ENCODE measurements around the gene PITPNC1. TPM values are rescaled to one million over a fixed set of nuclear protein-coding genes. Genes with fewer than 3 reads are reported as not detected.

Gene PITPNC1
- total RNA-seq, 1 donor from 2014 or later: 19.3 TPM

DNA sequence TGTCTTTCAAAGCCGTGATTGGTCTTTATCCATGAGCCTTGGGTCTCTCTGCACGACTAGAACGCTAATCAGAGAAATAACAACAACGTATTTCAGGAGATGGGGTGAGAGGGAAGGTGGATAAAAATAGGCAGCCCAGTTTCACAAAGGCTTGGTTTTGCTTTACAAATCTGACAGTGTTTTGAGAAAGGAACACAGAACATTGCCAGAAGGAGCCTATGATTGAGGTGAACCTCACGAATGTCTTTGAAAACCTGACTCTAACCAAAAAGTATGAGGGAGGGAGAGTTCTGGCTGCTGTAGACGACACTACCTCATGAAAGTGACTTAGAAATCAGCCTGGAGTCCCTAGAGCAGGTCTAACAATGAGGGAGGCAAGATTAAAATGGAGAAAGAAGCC lies 302.6 kb downstream of the PITPNC1 start:
- DNase-seq (no peak), ATAC-seq (ENCODE audit: low read depth) (no peak)
- H3K4me1 Mint-ChIP-seq: peaks cover 28% of the 10 kb centered on the region
- intact Hi-C loops (cut with micrococcal nuclease): no loop called here
- no peaks in the 10 kb centered on the region for H3K36me3 Mint-ChIP-seq (ENCODE audit: low read depth)
- TF ChIP-seq, protein P1, sequence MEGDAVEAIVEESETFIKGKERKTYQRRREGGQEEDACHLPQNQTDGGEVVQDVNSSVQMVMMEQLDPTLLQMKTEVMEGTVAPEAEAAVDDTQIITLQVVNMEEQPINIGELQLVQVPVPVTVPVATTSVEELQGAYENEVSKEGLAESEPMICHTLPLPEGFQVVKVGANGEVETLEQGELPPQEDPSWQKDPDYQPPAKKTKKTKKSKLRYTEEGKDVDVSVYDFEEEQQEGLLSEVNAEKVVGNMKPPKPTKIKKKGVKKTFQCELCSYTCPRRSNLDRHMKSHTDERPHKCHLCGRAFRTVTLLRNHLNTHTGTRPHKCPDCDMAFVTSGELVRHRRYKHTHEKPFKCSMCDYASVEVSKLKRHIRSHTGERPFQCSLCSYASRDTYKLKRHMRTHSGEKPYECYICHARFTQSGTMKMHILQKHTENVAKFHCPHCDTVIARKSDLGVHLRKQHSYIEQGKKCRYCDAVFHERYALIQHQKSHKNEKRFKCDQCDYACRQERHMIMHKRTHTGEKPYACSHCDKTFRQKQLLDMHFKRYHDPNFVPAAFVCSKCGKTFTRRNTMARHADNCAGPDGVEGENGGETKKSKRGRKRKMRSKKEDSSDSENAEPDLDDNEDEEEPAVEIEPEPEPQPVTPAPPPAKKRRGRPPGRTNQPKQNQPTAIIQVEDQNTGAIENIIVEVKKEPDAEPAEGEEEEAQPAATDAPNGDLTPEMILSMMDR (IDR thresholded peaks at IDR 0.05): no peak
- H3K27me3 Mint-ChIP-seq: no peaks in the 10 kb centered on the region
- no peaks in the 10 kb centered on the region for H3K9me3 Mint-ChIP-seq
- ChIA-PET CTCF (no interaction called here), POLR2A (interaction anchor here (1.5 kb wide), 1 partner anchor 36 kb away, joined by 4 read pairs; no protein-coding TSS in a partner anchor)
- H3K4me3 Mint-ChIP-seq: peak overlapping the region; percentile 55
- H3K27ac Mint-ChIP-seq: peak overlapping the region; percentile 79

DNA sequence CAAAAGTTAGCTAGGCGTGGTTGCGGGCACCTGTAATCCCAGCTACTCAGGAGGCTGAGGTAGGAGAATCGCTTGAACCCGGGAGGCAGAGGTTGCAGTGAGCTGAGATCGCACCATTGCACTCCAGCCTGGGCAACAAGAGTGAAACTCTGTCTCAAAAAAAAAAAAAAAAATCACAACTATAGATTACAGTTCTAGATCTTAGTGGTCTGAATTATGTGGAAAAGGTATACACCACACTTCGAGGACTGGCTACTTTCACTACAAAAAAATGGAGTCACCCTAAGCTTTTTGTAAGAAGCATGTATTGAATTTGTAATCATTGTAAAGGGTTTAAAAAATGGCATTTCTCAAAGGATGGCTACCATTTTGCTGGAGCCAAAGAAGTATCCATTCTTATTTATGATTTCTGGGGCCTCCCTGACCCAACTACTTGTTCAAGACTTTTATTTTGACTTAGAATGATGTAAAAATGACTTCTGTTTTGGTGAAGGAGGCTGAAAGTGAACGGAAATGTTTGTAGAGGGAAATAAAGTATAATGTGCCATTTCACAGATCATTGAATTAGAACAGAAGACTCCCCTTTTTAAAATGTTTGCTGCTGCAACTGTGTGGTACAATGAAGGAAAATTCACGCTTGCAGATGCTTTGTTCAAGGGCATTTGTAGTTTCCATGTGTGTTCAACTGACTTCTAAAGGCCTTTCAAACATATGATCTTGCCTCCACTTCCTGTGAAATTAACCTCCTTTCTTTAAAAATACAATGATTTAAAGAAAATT lies 303.6 kb downstream of the PITPNC1 start:
- DNase-seq (no peak), ATAC-seq (ENCODE audit: low read depth) (no peak)
- intact Hi-C loops (cut with micrococcal nuclease): no loop called here
- Mint-ChIP-seq H3K27me3 (no peaks in the 10 kb centered on the region), H3K36me3 (ENCODE audit: low read depth) (no peaks in the 10 kb centered on the region), H3K27ac (peak overlapping the region; percentile 79), H3K4me3 (peak overlapping the region; percentile 35), H3K9me3 (no peaks in the 10 kb centered on the region), H3K4me1 (peaks cover 26% of the 10 kb centered on the region)
- TF ChIP-seq, protein P1 (IDR thresholded peaks at IDR 0.05): no peak
- ChIA-PET CTCF (no interaction called here), POLR2A (interaction anchor here (0.7 kb wide), 1 partner anchor 75 kb away, joined by 4 read pairs; no protein-coding TSS in a partner anchor)

DNA sequence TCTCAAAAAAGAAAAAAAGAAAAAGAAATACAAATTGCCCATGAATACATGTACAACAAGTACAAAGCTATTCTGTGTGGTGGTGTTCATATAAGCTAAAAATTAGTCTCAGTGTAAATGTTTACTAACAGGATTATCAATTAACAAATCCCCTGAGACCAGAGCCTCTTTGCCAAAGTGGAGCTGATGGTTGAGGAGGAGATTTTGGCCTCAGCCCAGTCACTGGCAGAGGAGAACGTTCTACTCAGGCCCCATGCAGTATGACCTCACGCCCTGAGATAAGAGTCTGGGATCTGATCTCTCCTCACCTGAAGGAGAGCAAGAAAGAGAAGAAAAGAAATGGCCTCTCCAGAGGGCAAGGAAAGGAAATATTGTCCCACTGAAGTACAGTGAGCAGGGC lies 305.1 kb downstream of the PITPNC1 start:
- H3K27ac Mint-ChIP-seq: peak overlapping the region; percentile 56
- no peaks in the 10 kb centered on the region for H3K27me3 Mint-ChIP-seq
- intact Hi-C loops (cut with micrococcal nuclease): no loop called here
- peaks cover 26% of the 10 kb centered on the region for H3K4me1 Mint-ChIP-seq
- H3K9me3 Mint-ChIP-seq: no peaks in the 10 kb centered on the region
- POLR2A ChIA-PET: interaction anchor here (0.6 kb wide), 1 partner anchor 143 kb away, joined by 3 read pairs; the partner anchor contains the start of gene BPTF
- ATAC-seq (ENCODE audit: low read depth) (no peak), DNase-seq (no peak)
- TF ChIP-seq, protein P1 (IDR thresholded peaks at IDR 0.05): no peak
- no peak overlapping the region for H3K4me3 Mint-ChIP-seq
- no peaks in the 10 kb centered on the region for H3K36me3 Mint-ChIP-seq (ENCODE audit: low read depth)
- CTCF ChIA-PET: no interaction called here

DNA sequence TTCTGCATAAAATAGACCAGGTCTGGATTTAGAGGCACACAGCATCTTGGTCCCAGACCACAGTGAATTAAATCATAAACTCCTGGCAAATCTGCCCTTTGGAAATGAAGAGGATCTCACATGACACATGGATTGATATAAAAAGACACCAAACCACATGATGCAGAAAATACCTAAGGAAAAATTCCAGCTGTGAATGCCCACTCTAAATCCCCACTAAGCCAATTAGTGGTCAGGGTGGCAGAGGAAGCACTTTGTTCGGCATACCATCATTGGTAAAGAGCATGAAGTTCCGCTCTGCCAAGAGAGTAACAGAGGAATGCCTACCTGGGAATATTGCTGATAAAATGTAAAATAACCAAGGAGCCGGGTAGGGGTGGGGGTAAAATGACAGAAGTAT lies 308.3 kb downstream of the PITPNC1 start:
- Mint-ChIP-seq H3K4me1 (peaks cover 14% of the 10 kb centered on the region), H3K4me3 (no peak overlapping the region), H3K27ac (no peak overlapping the region), H3K27me3 (no peaks in the 10 kb centered on the region), H3K36me3 (ENCODE audit: low read depth) (no peaks in the 10 kb centered on the region), H3K9me3 (no peaks in the 10 kb centered on the region)
- ChIA-PET CTCF (interaction anchor here (1.0 kb wide), 2 partner anchors 14 to 311 kb away, joined by 3 to 4 read pairs; no protein-coding TSS in a partner anchor), POLR2A (interaction anchor here (0.7 kb wide), 1 partner anchor 11 kb away, joined by 3 read pairs; no protein-coding TSS in a partner anchor)
- intact Hi-C loops (cut with micrococcal nuclease): loop anchor here (5.0 kb wide), 2 partner anchors 113 to 968 kb away; no protein-coding TSS in a partner anchor
- ATAC-seq (ENCODE audit: low read depth): no peak
- TF ChIP-seq, protein P1 (IDR thresholded peaks at IDR 0.05): no peak
- no peak for DNase-seq

DNA sequence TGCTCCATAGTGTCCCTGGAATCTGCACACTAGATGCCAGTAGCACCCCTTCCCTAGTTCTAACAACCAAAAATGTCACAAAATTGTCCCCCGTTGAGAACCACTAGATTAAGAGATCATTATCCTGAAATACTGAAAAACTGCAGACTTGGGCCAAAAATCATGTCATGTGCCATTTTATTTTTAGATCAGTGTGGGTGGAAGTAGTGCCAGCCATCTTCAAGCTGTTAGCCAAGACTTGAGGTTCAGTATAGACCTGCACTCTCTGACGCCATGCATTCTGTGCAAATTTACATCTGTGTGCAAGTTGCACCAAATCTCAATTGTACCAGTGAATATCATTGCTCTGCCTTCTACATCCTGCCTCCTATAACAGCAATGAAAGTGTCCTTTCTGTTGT lies 309.2 kb downstream of the PITPNC1 start:
- CTCF ChIA-PET: interaction anchor here (0.8 to 0.9 kb wide), 2 partner anchors 307 to 312 kb away, joined by 3 to 4 read pairs; no protein-coding TSS in a partner anchor
- no peaks in the 10 kb centered on the region for H3K9me3 Mint-ChIP-seq
- no peak overlapping the region for H3K27ac Mint-ChIP-seq
- no peaks in the 10 kb centered on the region for H3K27me3 Mint-ChIP-seq
- no peaks in the 10 kb centered on the region for H3K36me3 Mint-ChIP-seq (ENCODE audit: low read depth)
- peaks cover 5% of the 10 kb centered on the region for H3K4me1 Mint-ChIP-seq
- TF ChIP-seq, protein P1 (IDR thresholded peaks at IDR 0.05): no peak
- POLR2A ChIA-PET: no interaction called here
- DNase-seq: no peak
- intact Hi-C loops (cut with micrococcal nuclease): loop anchor here (5.0 kb wide), 2 partner anchors 114 to 969 kb away; no protein-coding TSS in a partner anchor
- no peak for ATAC-seq (ENCODE audit: low read depth)
- H3K4me3 Mint-ChIP-seq: no peak overlapping the region
